IPS DF 6.9 (cell line): Measurements from ENCODE around the gene UBA52.
"Not testable (repeated sequence)": the region's sequence is repeated elsewhere in the genome, so short reads cannot be mapped to it uniquely, and the experiment has no call there.

Experiments
- DNase-seq: peaks from one replicate; pipeline ENCODE4 v3.0.0-alpha.2; 2013; ENCODE audit warnings: low read depth, low spot score
- H3K27ac ChIP-seq: one replicate; pipeline ENCODE4 v1.5.1; 2013; ENCODE audit warnings: low read length, control low read depth
- H3K27me3 ChIP-seq: 2 replicates; pipeline ENCODE4 v1.6.1; 2013; ENCODE audit warnings: mild to moderate bottlenecking, low read length; ENCODE audit not compliant: control insufficient read depth, insufficient read depth
- H3K36me3 ChIP-seq: 2 replicates; pipeline ENCODE4 v1.6.1; 2013; ENCODE audit warnings: low read length; ENCODE audit not compliant: control insufficient read depth, insufficient read depth
- H3K4me1 ChIP-seq: 2 replicates; pipeline ENCODE4 v1.6.1; 2013; ENCODE audit warnings: low read length; ENCODE audit not compliant: control insufficient read depth, insufficient read depth
- H3K4me3 ChIP-seq: 2 replicates; pipeline ENCODE4 v1.5.1; 2013; ENCODE audit warnings: mild to moderate bottlenecking, low read length
- H3K9me3 ChIP-seq: 2 replicates; pipeline ENCODE4 v1.6.1; 2013; ENCODE audit warnings: low read length, inconsistent platforms; ENCODE audit not compliant: control insufficient read depth, insufficient read depth
- WGBS: extraction: QIAGEN DNeasy Blood & Tissue Kit; methylation state at CpG from one replicate; pipeline ENCODE4 v1.1.7; 2013; ENCODE audit warnings: mixed read lengths, missing lambda C conversion rate; ENCODE audit not compliant: insufficient read length, insufficient coverage; 5-methylcytosine and 5-hydroxymethylcytosine counted together

The UBA52 gene

DNA sequence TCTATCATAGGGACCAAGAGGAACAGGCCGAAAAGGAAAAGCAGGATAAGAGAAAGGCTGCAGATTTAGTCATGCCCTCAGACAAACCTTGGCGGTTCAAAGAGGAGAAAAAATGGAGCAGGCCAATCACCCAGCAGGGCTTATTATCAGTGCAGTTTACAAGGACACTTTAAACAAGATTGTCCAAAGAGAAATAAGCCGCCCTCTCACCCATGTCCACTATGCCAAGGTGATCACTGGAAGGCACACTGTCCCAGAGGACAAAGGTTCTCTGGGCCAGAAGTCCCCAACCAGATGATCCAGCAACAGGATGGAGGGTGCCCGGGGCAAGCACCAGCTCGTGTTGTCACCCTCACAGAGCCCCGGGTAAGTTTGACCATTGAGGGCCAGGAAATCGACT, 8.7 kb downstream of the UBA52 start:
- Histone ChIP-seq H3K36me3 (peaks cover 4% of the 10 kb centered on the region), H3K27ac (no peak overlapping the region), H3K27me3 (no peaks in the 10 kb centered on the region), H3K9me3 (no peaks in the 10 kb centered on the region), H3K4me1 (no peaks in the 10 kb centered on the region), H3K4me3 (no peak overlapping the region)
- no peak for DNase-seq
- no CpG with 5 or more reads among the region's 7 CpGs for WGBS

DNA sequence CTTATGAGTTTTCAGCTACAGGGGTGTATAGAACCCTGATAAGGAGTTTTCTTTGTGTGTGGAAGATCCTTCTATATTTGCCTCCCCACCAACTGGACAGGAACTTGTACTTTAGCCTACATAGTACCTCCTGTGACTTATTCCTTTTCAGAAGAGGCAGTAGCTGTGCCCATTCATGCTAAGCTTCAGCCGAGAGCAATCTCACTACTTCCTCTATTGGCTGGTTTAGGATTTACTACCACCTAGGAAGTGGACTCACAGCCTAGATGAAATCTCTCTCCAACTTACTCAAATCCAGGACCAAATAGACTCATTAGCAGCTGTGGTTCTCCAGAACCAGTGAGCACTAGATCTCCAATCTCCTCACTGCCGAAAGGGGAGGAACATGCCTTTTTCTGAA, 14.6 kb downstream of the UBA52 start:
- H3K27me3 ChIP-seq, result no peaks in the 10 kb centered on the region
- no CpG with 5 or more reads among the region's 2 CpGs for WGBS
- H3K4me1 ChIP-seq, result peaks cover 4% of the 10 kb centered on the region; the same call in 1 of the 2 replicates
- H3K36me3 ChIP-seq, result 0 out of 2 replicates have a peak, but pooled peaks cover 3% of the 10 kb centered on the region
- no peak overlapping the region for H3K4me3 ChIP-seq
- H3K9me3 ChIP-seq, result no peaks in the 10 kb centered on the region
- no peak for DNase-seq
- no peak overlapping the region for H3K27ac ChIP-seq

DNA sequence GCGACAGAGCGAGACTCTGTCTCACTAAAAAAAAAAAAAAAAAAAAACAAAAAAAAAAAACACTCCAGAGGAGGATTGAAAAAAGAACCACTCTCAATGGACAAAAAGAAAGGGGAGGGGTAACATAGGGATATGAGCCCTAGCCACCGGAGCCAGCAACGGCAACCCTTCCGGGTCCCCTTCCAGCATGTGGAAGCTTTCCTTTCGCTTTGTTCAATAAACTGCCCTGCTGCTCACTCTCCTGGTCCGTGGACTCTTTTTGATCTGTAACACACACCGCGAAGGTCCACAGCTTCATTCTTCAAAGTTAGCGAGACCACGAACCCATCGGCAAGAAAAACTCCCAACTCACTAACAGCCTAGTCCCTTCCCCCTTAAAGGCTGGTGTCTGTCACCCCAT, 15.9 kb downstream of the UBA52 start:
- Histone ChIP-seq H3K36me3 (0 out of 2 replicates have a peak, but pooled peaks cover 3% of the 10 kb centered on the region), H3K4me1 (peaks cover 4% of the 10 kb centered on the region; the same call in 1 of the 2 replicates), H3K27me3 (no peaks in the 10 kb centered on the region), H3K27ac (no peak overlapping the region), H3K4me3 (no peak overlapping the region), H3K9me3 (no peaks in the 10 kb centered on the region)
- DNase-seq, result no peak
- no CpG with 5 or more reads among the region's 12 CpGs for WGBS

DNA sequence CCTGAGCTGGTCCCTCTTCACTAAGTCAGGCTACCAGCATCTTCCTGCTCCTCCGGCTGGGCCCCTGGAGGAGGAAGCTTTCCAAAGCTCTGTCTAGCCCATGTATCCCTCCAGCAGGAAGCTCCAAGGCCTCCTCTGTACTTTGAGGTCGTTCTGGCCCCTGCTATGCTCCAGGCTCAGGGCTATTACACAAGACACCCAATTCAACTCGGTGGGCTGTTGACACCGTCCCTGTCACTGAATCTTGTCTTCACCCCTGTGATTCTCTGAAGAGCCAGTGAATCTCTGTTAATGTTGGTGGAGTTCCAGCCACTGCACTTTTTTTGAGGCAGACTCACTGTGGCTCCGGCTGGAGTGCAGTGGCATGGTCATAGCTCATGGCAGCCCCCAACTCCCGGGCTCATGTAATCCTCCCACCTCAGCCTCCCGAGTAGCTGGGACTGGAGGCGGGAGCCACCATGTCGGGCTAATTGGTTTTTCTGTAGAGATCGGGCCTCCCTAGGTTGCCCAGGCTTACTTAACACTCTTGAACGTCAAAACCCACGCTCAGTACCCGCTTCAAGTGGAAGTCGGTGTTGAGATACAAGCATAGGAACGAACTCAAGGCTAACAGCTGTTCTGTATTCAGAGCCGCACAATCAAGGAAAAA, 16.4 kb downstream of the UBA52 start:
- H3K27me3 ChIP-seq, result no peaks in the 10 kb centered on the region
- H3K4me3 ChIP-seq, result peak overlapping the region; percentile 81; the same call in 1 of the 2 replicates
- H3K27ac ChIP-seq, result no peak overlapping the region
- no peak for DNase-seq
- H3K4me1 ChIP-seq, result peaks cover 4% of the 10 kb centered on the region; the same call in 1 of the 2 replicates
- no peaks in the 10 kb centered on the region for H3K9me3 ChIP-seq
- 0 out of 2 replicates have a peak, but pooled peaks cover 3% of the 10 kb centered on the region for H3K36me3 ChIP-seq
- no CpG with 5 or more reads among the region's 16 CpGs for WGBS

DNA sequence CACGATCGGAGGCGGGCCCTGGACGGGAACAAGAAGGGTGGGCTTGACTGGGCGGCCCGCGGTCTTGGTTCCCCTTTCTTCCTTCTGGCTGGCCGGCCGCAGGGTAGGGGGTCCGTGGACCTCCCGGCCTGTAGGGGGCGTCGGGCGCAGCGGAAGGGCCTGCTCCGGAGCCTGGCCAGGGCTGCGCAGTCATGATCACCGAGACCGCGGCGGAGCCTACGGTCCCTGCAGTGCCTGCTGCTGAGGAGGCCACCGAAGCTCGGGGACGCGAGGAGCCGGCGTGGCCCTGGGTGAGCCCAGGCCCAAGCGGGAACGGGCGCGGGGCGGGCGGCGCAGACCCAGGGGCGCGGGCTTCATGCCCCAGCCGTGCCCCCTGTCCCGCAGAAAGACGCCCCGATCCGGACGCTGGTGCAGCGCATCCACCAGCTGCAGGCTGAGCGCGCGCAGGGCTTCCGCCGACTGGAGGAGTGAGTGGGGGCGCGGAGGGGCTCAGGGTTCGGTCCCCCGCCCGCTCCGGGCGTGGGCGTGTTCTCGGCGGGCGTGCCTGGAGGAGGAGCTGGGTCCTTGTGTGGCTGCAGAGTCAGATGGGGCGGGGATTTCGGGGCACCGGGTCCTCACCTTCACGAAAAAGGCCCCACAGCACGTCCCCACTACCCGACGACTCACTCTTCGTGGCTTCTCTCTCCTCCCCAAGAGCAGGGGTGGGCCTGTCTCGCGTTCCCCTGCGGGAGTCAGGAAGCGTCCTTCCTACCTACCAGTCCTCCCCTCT, 17.1 kb downstream of the UBA52 start, which contains the start of gene REX1BD:
Gene REX1BD, plus strand, starts transcription at position 188 of the 769 bp plus-strand sequence. Its CDS starts 4 bp downstream, at position 192.
- Histone ChIP-seq H3K27ac (no peak within 1 kb of the TSS), H3K4me3 (peak within 1 kb of the TSS; percentile 81), H3K36me3 (0 out of 2 replicates have a peak, but pooled peaks cover 3% of the 10 kb centered on the region), H3K4me1 (peaks cover 7% of the 10 kb centered on the region; the same call in 1 of the 2 replicates), H3K27me3 (no peaks in the 10 kb centered on the region), H3K9me3 (no peaks in the 10 kb centered on the region)
- DNase-seq, result no peak
- no CpG with 5 or more reads among the region's 72 CpGs for WGBS

DNA sequence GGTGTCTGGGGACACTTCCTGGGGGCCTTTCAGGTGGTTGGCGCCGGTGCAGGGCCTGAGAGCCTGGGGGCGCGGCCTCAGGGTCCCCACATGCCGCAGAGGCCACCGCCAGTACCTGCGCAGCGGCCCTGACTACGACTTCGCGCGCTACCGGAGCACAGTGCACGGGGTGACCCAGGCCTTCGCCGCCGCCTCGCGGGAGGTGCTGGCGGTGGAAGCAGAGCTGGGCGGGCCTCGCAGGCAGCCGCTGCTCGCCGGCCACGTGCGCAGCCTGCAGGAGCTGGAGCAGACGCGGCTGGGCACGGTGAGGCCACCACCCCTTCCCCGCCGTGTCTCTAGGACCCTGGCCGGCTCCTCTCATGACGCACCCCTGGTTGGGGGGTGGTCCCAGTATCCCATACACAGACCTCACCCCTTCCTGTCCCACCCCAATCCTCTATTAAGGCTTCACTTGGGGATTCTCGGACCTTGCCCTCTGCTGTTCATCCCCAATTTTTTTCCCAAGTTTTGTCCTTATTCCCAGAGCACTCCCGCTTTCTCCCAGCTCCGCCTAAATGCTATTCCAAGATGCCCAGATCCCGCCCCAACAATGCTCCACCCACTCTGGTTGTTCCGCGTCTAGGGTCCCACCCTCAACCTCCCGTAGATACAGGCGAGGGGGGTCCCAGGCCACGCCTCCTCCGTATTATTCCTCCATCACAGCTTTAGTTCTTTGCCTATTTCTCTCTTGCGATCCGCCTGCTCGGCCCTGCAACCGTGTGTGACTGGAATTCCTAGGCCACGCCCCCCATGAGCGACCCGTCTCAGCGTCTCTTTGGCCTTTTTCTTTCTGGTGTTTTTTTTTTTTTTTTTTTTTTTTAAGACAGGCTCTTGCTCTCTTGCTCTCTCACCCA, 18.0 kb downstream of the UBA52 start:
- peaks cover 7% of the 10 kb centered on the region; the same call in 1 of the 2 replicates for H3K4me1 ChIP-seq
- no peak for DNase-seq
- no peak overlapping the region for H3K27ac ChIP-seq
- WGBS, result no CpG with 5 or more reads among the region's 52 CpGs
- H3K9me3 ChIP-seq, result no peaks in the 10 kb centered on the region
- H3K27me3 ChIP-seq, result no peaks in the 10 kb centered on the region
- peak overlapping the region; percentile 81; the same call in 1 of the 2 replicates for H3K4me3 ChIP-seq
- 0 out of 2 replicates have a peak, but pooled peaks cover 3% of the 10 kb centered on the region for H3K36me3 ChIP-seq

DNA sequence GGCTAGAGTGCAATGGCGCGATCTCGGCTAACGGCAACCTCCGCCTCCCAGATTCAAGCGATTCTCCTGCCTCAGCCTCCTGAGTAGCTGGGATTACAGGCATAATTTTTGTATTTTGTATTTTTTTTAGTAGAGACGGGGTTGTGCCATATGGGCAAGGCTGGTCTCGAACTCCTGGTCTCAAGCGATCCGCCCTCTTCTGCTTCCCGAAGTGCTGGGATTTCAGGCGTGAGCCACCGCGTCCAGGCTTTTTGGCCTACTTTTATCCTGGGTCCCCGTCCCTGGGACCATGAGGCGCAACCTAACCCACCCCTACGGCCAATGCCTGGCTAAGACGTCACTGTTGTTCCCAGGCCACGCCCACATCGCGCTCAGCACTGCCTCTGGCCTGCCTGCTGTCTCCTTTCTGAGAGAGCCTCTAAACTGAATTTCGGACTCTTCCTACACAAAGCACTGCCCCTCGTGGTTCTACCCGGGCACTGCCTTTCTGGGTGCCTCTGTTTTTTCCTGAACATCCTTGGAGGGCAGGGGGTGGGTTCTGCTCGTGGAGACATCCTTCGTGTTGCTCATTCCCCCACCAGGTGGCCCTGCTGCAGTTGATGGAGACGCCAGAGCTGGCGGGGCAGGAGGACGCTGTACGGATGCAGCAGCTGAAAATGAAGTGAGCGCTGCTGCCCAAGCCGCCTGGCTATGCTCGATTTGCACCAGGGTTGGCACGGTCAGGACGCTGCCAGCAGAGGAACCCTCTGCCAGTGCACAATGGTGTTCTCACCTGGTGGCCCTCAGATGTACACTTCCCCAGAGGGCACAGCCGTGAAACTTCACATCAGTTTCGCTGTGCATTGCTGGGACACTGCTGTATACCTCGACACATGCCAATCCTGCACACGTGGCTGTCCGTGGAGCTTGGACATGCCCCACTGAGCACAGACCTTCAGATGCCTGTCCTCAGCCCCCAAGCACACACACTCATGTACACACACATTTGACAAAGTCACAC, 18.9 kb downstream of the UBA52 start:
- H3K27ac ChIP-seq, result no peak overlapping the region
- DNase-seq, result peak; percentile 99

DNA sequence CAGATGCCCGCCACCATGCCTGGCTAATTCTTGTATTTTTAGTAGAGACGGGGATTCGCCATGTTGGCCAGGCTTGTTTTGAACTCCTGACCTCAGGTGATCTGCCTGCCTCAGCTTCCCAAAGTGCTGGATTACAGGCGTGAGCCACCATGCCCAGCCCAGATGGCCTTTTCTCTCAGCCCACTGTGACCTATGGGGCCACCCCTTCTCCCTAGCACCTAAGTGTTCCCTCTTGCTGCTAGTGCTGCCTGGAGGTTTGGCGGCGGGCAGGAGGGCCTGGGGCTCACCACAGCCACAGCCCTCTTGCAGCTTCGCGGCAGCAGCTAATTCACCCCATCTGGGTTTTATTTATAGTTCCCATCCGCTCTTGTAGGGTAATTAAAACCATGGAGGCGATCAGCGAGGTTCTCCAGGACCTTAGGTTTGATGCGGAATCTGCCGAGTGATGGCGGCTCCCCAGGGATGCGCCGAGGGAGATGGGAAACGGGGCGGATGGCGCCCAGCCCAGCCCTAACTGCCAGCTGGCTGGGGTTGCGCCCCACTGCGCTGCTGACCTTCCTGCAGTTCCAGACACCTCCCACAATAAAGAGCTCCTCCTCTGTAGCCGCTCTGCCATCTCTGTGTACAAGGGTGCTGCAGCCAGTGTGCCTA, 20.2 kb downstream of the UBA52 start:
- Histone ChIP-seq H3K4me3 (no peak overlapping the region), H3K4me1 (peaks cover 18% of the 10 kb centered on the region), H3K9me3 (no peaks in the 10 kb centered on the region), H3K27me3 (no peaks in the 10 kb centered on the region), H3K36me3 (0 out of 2 replicates have a peak, but pooled peaks cover 3% of the 10 kb centered on the region), H3K27ac (no peak overlapping the region)
- no CpG with 5 or more reads among the region's 22 CpGs for WGBS
- DNase-seq, result no peak

More for the DNA sequence above, 18.9 kb downstream of the UBA52 start:
- WGBS, result no CpG with 5 or more reads among the region's 40 CpGs
- Histone ChIP-seq H3K27me3 (no peaks in the 10 kb centered on the region), H3K9me3 (no peaks in the 10 kb centered on the region), H3K36me3 (0 out of 2 replicates have a peak, but pooled peaks cover 3% of the 10 kb centered on the region), H3K4me3 (peak overlapping the region; percentile 15; the same call in 1 of the 2 replicates), H3K4me1 (peaks cover 13% of the 10 kb centered on the region)

DNA sequence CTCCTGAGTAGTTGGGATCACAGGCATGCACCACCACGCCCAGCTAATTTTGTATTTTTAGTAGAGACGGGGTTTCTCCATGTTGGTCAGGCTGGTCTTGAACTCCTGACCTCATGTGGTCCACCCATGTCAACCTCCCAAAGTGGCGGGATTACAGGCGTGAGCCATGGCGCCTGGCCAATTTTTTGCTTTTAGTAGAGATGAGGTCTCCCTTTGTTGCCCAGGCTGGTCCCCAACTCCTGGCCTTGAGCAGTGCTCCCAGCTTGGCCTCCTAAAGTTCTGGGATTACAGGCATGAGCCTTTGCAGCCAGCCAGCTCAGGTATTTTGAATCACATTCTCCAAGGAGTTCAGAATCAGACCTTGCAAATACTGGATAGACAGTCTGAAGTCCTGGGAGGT, 21.1 kb downstream of the UBA52 start:
- H3K4me3 ChIP-seq, H3K9me3 ChIP-seq, H3K27ac ChIP-seq, DNase-seq, H3K36me3 ChIP-seq, H3K27me3 ChIP-seq: not testable (repeated sequence)
- WGBS, result no CpG with 5 or more reads among the region's 5 CpGs
- peaks cover 19% of the 10 kb centered on the region for H3K4me1 ChIP-seq
